RWPE2 (cell line): ENCODE data around the gene SLC4A8.
A peak's percentile ranks its signal among the peaks of the same experiment; 100 is the strongest.

Source experiments
- ATAC-seq: fragments of 200-7000 bp; cut with Tn5 transposase; 3 replicates; pipeline ENCODE4 v1.9.1; 2021; ENCODE audit warnings: low read depth
- DNase-seq: peaks from one replicate; pipeline ENCODE4 v3.0.0-alpha.2; 2020; ENCODE audit warnings: low spot score
- H3K27ac ChIP-seq: fragments of 450-650 bp; 2 replicates; pipeline ENCODE4 v1.5.1; 2017; ENCODE audit warnings: mild to moderate bottlenecking; ENCODE audit not compliant: poor library complexity, severe bottlenecking
- H3K27me3 ChIP-seq: fragments of 250-450 bp; sonication (Bioruptor Pico); 2 replicates; pipeline ENCODE4 v1.5.1; 2021; ENCODE audit warnings: mild to moderate bottlenecking, moderate library complexity; ENCODE audit not compliant: insufficient read depth, poor library complexity, severe bottlenecking
- H3K36me3 ChIP-seq: fragments of 250-450 bp; sonication (Bioruptor Pico); 2 replicates; pipeline ENCODE4 v1.5.1; 2020; ENCODE audit warnings: low read depth, mild to moderate bottlenecking, moderate library complexity
- H3K4me1 ChIP-seq: fragments of 250-450 bp; sonication (Bioruptor Pico); 2 replicates; pipeline ENCODE4 v1.5.1; 2021; ENCODE audit warnings: mild to moderate bottlenecking, moderate library complexity; ENCODE audit not compliant: insufficient read depth, poor library complexity, severe bottlenecking
- H3K4me3 ChIP-seq: fragments of 250-450 bp; sonication (Bioruptor Pico); 2 replicates; pipeline ENCODE4 v1.5.1; 2021; ENCODE audit warnings: mild to moderate bottlenecking, moderate library complexity; ENCODE audit not compliant: severe bottlenecking
- H3K9me3 ChIP-seq: fragments of 250-450 bp; sonication (Bioruptor Pico); 2 replicates; pipeline ENCODE4 v1.5.1; 2021; ENCODE audit warnings: mild to moderate bottlenecking, moderate library complexity; ENCODE audit not compliant: severe bottlenecking
- CTCF ChIP-seq: fragments of 450-650 bp; IDR thresholded peaks from one replicate; pipeline ENCODE4 v1.5.1; 2017; ENCODE audit warnings: mild to moderate bottlenecking, moderate library complexity; ENCODE audit not compliant: poor library complexity, severe bottlenecking

Gene SLC4A8

GRCh38 chr12:51379571-51379970, 45.1 kb upstream of the SLC4A8 start:
- H3K4me3 ChIP-seq = no peak overlapping the region
- DNase-seq (no peak), ATAC-seq (no peak)
- no peaks in the 10 kb centered on the region for H3K9me3 ChIP-seq
- no peak for TF ChIP-seq CTCF
- peaks cover 12% of the 10 kb centered on the region for H3K4me1 ChIP-seq
- peaks cover 72% of the 10 kb centered on the region for H3K36me3 ChIP-seq
- no peak overlapping the region for H3K27ac ChIP-seq
- no peaks in the 10 kb centered on the region for H3K27me3 ChIP-seq

GRCh38 chr12:51381226-51382079, 43.2 kb upstream of the SLC4A8 start:
- Histone ChIP-seq H3K4me3 (no peak overlapping the region), H3K36me3 (peaks cover 70% of the 10 kb centered on the region), H3K9me3 (no peaks in the 10 kb centered on the region), H3K27ac (no peak overlapping the region), H3K4me1 (peaks cover 12% of the 10 kb centered on the region), H3K27me3 (no peaks in the 10 kb centered on the region)
- ATAC-seq = no peak
- no peak for DNase-seq
- TF ChIP-seq CTCF = no peak

- no peak overlapping the region for H3K4me3 ChIP-seq
- H3K9me3 ChIP-seq = no peaks in the 10 kb centered on the region
- H3K4me1 ChIP-seq = peaks cover 12% of the 10 kb centered on the region
- no peak overlapping the region for H3K27ac ChIP-seq
- H3K27me3 ChIP-seq = no peaks in the 10 kb centered on the region
- no peak for ATAC-seq
- TF ChIP-seq CTCF = no peak
- DNase-seq = no peak
- H3K36me3 ChIP-seq = peaks cover 68% of the 10 kb centered on the region
These were observed 42.5 kb upstream of the SLC4A8 start for GRCh38 chr12:51382173-51382572.

GRCh38 chr12:51383269-51383905, 41.2 kb upstream of the SLC4A8 start:
- H3K4me3 ChIP-seq = no peak overlapping the region
- peak overlapping the region; percentile 69 for H3K27ac ChIP-seq
- ATAC-seq = peak; percentile 82
- H3K9me3 ChIP-seq = no peaks in the 10 kb centered on the region
- TF ChIP-seq CTCF = no peak
- H3K4me1 ChIP-seq = peaks cover 18% of the 10 kb centered on the region
- peaks cover 57% of the 10 kb centered on the region for H3K36me3 ChIP-seq
- DNase-seq = no peak
- no peaks in the 10 kb centered on the region for H3K27me3 ChIP-seq

GRCh38 chr12:51386351-51386750, 38.3 kb upstream of the SLC4A8 start:
- no peak overlapping the region for H3K4me3 ChIP-seq
- H3K36me3 ChIP-seq = peaks cover 30% of the 10 kb centered on the region
- no peak for TF ChIP-seq CTCF
- no peak overlapping the region for H3K27ac ChIP-seq
- H3K9me3 ChIP-seq = no peaks in the 10 kb centered on the region
- no peaks in the 10 kb centered on the region for H3K27me3 ChIP-seq
- no peak for DNase-seq
- H3K4me1 ChIP-seq = peaks cover 31% of the 10 kb centered on the region
- ATAC-seq = no peak
